K562 (cell line): Measurements from ENCODE around the gene HVCN1. TPM values are rescaled to one million over a fixed set of nuclear protein-coding genes. Genes with fewer than 3 reads are reported as not detected.

Source experiments
- ATF4 ChIP-seq: fragments of 450-650 bp; formaldehyde crosslinking; IDR thresholded peaks from 2 replicates; pipeline ENCODE4 v1.4.0; 2022; ENCODE audit warnings: mild to moderate bottlenecking, moderate library complexity
- CHCHD3 ChIP-seq: fragments of 250-450 bp; sonication (Bioruptor Pico); IDR thresholded peaks from 2 replicates; pipeline ENCODE4 v2.1.2; 2022; ENCODE audit warnings: mild to moderate bottlenecking
- CTCF ChIP-seq, 3 experiments: IDR thresholded peaks in 2 of 3; conservative IDR thresholded peaks in 1 of 3; 2 replicates each; pipeline ENCODE4 v1.5.1; 2011 to 2012; ENCODE audit warnings: low read length in 3 of 3, mild to moderate bottlenecking in 3 of 3, control low read depth in 2 of 3, improper control_type of control experiment in 1 of 3, inconsistent platforms in 1 of 3, low read depth in 1 of 3, mixed read lengths in 1 of 3, moderate library complexity in 1 of 3; ENCODE audit not compliant: insufficient read depth in 2 of 3
- ILK ChIP-seq: fragments of 450-650 bp; IDR thresholded peaks from 2 replicates; pipeline ENCODE4 v1.6.1; 2016; ENCODE audit warnings: missing genetic modification characterization, low read depth, mild to moderate bottlenecking, missing compliant biosample characterization, moderate library complexity, borderline replicate concordance
- JUND ChIP-seq, 2 experiments: IDR thresholded peaks; 2 replicates in 1 of 2; 3 replicates in 1 of 2; pipeline ENCODE4 v1.6.1; 2011; ENCODE audit warnings: borderline replicate concordance in 2 of 2, low read depth in 2 of 2, low read length in 2 of 2, improper control_type of control experiment in 1 of 2, missing biosample characterization in 1 of 2, missing genetic modification characterization in 1 of 2, missing genetic modification reagents in 1 of 2
- MAZ ChIP-seq, 2 experiments: fragments of 450-650 bp in 1 of 2; sonication (generic) in 1 of 2; formaldehyde crosslinking; IDR thresholded peaks in 1 of 2; conservative IDR thresholded peaks in 1 of 2; 2 replicates each; pipeline versions ENCODE4 v1.4.0 to v1.5.0; 2020; ENCODE audit warnings: mild to moderate bottlenecking in 1 of 2, missing genetic modification reagents in 1 of 2
- MGA ChIP-seq: fragments of 450-650 bp; IDR thresholded peaks from 2 replicates; pipeline ENCODE4 v1.6.1; 2016; ENCODE audit warnings: mild to moderate bottlenecking, moderate library complexity
- NBN ChIP-seq: fragments of 450-650 bp; IDR thresholded peaks from 2 replicates; pipeline ENCODE4 v1.6.1; 2016; ENCODE audit warnings: low read depth, mild to moderate bottlenecking
- NEUROD1 ChIP-seq: fragments of 150-350 bp; IDR thresholded peaks from 2 replicates; pipeline ENCODE4 v1.6.1; 2014; ENCODE audit warnings: borderline replicate concordance, low read length, low read depth; ENCODE audit not compliant: partially characterized antibody
- ZNF384 ChIP-seq: IDR thresholded peaks from 2 replicates; pipeline ENCODE4 v1.6.1; 2012; ENCODE audit warnings: low read depth, low read length, improper control_type of control experiment
- polyA plus RNA-seq, 8 experiments: library from polyadenylated mRNA; depleted of rRNA in 4 of 8; stranded (reverse) in 5 of 8; unstranded in 3 of 8; fragments of >200 nt; fragmentation: Nextera tagmentation in 2 of 8; fragmentation: Illumina TruSeq in 1 of 8; extraction: Ambion mirVana in 2 of 8; extraction: Trizol in 1 of 8; gene quantifications; 2 replicates each; pipeline versions ENCODE4 v1.2.1 to v1.2.3, GENCODE V29; 2011 to 2014; ENCODE audit warnings: inconsistent platforms in 1 of 8, missing spikeins in 1 of 8
- total RNA-seq, 7 experiments: library from RNA; depleted of rRNA in 6 of 7; stranded (reverse); fragments of >200 nt in 6 of 7; fragmentation: Illumina TruSeq in 2 of 7; extraction: Trizol in 2 of 7; gene quantifications; 2 replicates each; pipeline versions ENCODE4 v1.2.1 to v1.2.3, GENCODE V29; 2011 to 2021; ENCODE audit warnings: low replicate concordance in 1 of 7

HVCN1 gene
- total and polyA plus RNA-seq, 9 of the 15 experiments (the other 6 are each of a cell fraction or from before 2014, with no cell fraction given) = 0.21 to 1.4 (median 0.74) TPM

GRCh38 chr12:110698171-110698902 is 9.4 kb upstream of the HVCN1 start (continued):
- TF ChIP-seq MGA = peak; percentile 70
- TF ChIP-seq ILK (tag) = no peak
- TF ChIP-seq NBN = peak; percentile 90; the same call in 1 of the 2 replicates
- peak; percentile 93 to 98 (median 96) for TF ChIP-seq CTCF (IDR thresholded peaks at IDR 0.05 in 2 of 3, conservative IDR thresholded peaks at IDR 0.05 in 1 of 3; ENCODE audit: insufficient read depth in 2 of 3, low read depth in 1 of 3, low read length in 3 of 3)
- peak; percentile 86 for TF ChIP-seq JUND (IDR thresholded peaks at IDR 0.05; ENCODE audit: borderline replicate concordance, low read depth, low read length)
- peak; percentile 86; the same call in 2 of the 3 replicates for TF ChIP-seq JUND (tag; IDR thresholded peaks at IDR 0.05; ENCODE audit: borderline replicate concordance, low read depth, low read length)
- TF ChIP-seq MAZ (CRISPR knock-in tag; conservative IDR thresholded peaks at IDR 0.05 in 1 of 2, IDR thresholded peaks at IDR 0.05 in 1 of 2) = peak in 1 of 2 experiments; percentile 83; a peak in 3 of 4 replicates
- TF ChIP-seq NEUROD1 = peak; percentile 50
- 0 out of 2 replicates have a peak, but pooled peaks have one; percentile 16 for TF ChIP-seq ZNF384
- no peak for TF ChIP-seq CHCHD3
- TF ChIP-seq ATF4 (CRISPR knock-in tag) = peak; percentile 39; the same call in 1 of the 2 replicates
